ENCODE data around the gene MROH8.

The MROH8 gene

GRCh38 chr20:37071481-37071911, 107.9 kb downstream of the MROH8 start:
- TF ChIP-seq FOXP2 (optimal IDR thresholded peaks at IDR 0.05; ENCODE audit: borderline replicate concordance, extremely low read depth, extremely low read length, insufficient read depth) (no peak), POLR2AphosphoS5 (IDR thresholded peaks at IDR 0.05; ENCODE audit: low read depth, low read length) (no peak), SIN3A (IDR thresholded peaks at IDR 0.05; ENCODE audit: borderline replicate concordance, insufficient read depth, low read length) (no peak), REST (IDR thresholded peaks at IDR 0.05; ENCODE audit: insufficient read depth in 1 of 2, low read depth in 2 of 2, low read length in 2 of 2) (no peak), TAF1 (IDR thresholded peaks at IDR 0.05; ENCODE audit: borderline replicate concordance, insufficient read depth, low read length) (no peak)

GRCh38 chr20:37066168-37066567, 113.2 kb downstream of the MROH8 start:
- no peak for TF ChIP-seq SIN3A (IDR thresholded peaks at IDR 0.05; ENCODE audit: borderline replicate concordance, insufficient read depth, low read length)
- no peak for TF ChIP-seq POLR2AphosphoS5 (IDR thresholded peaks at IDR 0.05; ENCODE audit: low read depth, low read length)
- no peak for TF ChIP-seq FOXP2 (optimal IDR thresholded peaks at IDR 0.05; ENCODE audit: borderline replicate concordance, extremely low read depth, extremely low read length, insufficient read depth)
- TF ChIP-seq REST (IDR thresholded peaks at IDR 0.05; ENCODE audit: insufficient read depth in 1 of 2, low read depth in 2 of 2, low read length in 2 of 2), result no peak
- TF ChIP-seq TAF1 (IDR thresholded peaks at IDR 0.05; ENCODE audit: borderline replicate concordance, insufficient read depth, low read length), result no peak

- TF ChIP-seq REST (IDR thresholded peaks at IDR 0.05; ENCODE audit: insufficient read depth in 1 of 2, low read depth in 2 of 2, low read length in 2 of 2), result no peak
- TF ChIP-seq POLR2AphosphoS5 (IDR thresholded peaks at IDR 0.05; ENCODE audit: low read depth, low read length), result no peak
- no peak for TF ChIP-seq SIN3A (IDR thresholded peaks at IDR 0.05; ENCODE audit: borderline replicate concordance, insufficient read depth, low read length)
- TF ChIP-seq FOXP2 (optimal IDR thresholded peaks at IDR 0.05; ENCODE audit: borderline replicate concordance, extremely low read depth, extremely low read length, insufficient read depth), result no peak
- TF ChIP-seq TAF1 (IDR thresholded peaks at IDR 0.05; ENCODE audit: borderline replicate concordance, insufficient read depth, low read length), result no peak
These were observed 124.1 kb downstream of the MROH8 start for GRCh38 chr20:37055276-37055675.

- no peak for TF ChIP-seq SIN3A (IDR thresholded peaks at IDR 0.05; ENCODE audit: borderline replicate concordance, insufficient read depth, low read length)
- TF ChIP-seq POLR2AphosphoS5 (IDR thresholded peaks at IDR 0.05; ENCODE audit: low read depth, low read length), result no peak
- no peak for TF ChIP-seq TAF1 (IDR thresholded peaks at IDR 0.05; ENCODE audit: borderline replicate concordance, insufficient read depth, low read length)
- no peak for TF ChIP-seq FOXP2 (optimal IDR thresholded peaks at IDR 0.05; ENCODE audit: borderline replicate concordance, extremely low read depth, extremely low read length, insufficient read depth)
- TF ChIP-seq REST (IDR thresholded peaks at IDR 0.05; ENCODE audit: insufficient read depth in 1 of 2, low read depth in 2 of 2, low read length in 2 of 2), result no peak
These were observed 126.0 kb downstream of the MROH8 start for GRCh38 chr20:37053230-37053950.
